HUDEP-2 (cell line): ENCODE data around the gene RBM4B.

Experiments
- DNase-seq, 76 experiments: peaks; one replicate each; lab custom pipeline; 2025; ENCODE audit not compliant: unreplicated experiment in 76 of 76; lab: John Stamatoyannopoulos, UW

The RBM4B gene

GRCh38 chr11:66616379-66617154 lies 61.1 kb downstream of the RBM4B start, which contains the start of gene RBM14:
Gene RBM14, plus strand, starts transcription at chr11:66616630. Its CDS starts 91 bp downstream, at chr11:66616721.
- DNase-seq: peak; percentile 86 to 99 (median 98)
